Liver (tissue), 9 donors: ENCODE data around the gene GPR137C. TPM values are rescaled to one million over a fixed set of nuclear protein-coding genes. Genes with fewer than 3 reads are reported as not detected.

ENCODE experiments used
- DNase-seq: peaks from one replicate; pipeline ENCODE4 v3.0.0-alpha.2; 2017; ENCODE audit warnings: low spot score
- H3K27ac ChIP-seq, 2 donors: one replicate each; pipeline ENCODE4 v1.7.0; 2013; ENCODE audit warnings: inconsistent platforms in 2 of 2, low read length in 2 of 2, control low read depth in 1 of 2, low read depth in 1 of 2, mild to moderate bottlenecking in 1 of 2
- H3K27me3 ChIP-seq, 4 donors: one replicate each; pipeline versions ENCODE4 v1.6.1 to v1.7.0; 2013; ENCODE audit warnings: low read length in 3 of 4, inconsistent platforms in 1 of 4, mild to moderate bottlenecking in 1 of 4, moderate library complexity in 1 of 4; ENCODE audit not compliant: control insufficient read depth in 4 of 4, insufficient read depth in 4 of 4
- H3K36me3 ChIP-seq, 4 donors: one replicate each; pipeline versions ENCODE4 v1.6.1 to v1.7.0; 2013; ENCODE audit warnings: low read length in 3 of 4, mild to moderate bottlenecking in 3 of 4, low read depth in 1 of 4, moderate library complexity in 1 of 4; ENCODE audit not compliant: control insufficient read depth in 4 of 4, insufficient read depth in 3 of 4
- H3K4me1 ChIP-seq, 4 donors: one replicate each; pipeline versions ENCODE4 v1.6.1 to v1.7.0; 2013; ENCODE audit warnings: low read length in 3 of 4, mild to moderate bottlenecking in 3 of 4, moderate library complexity in 1 of 4; ENCODE audit not compliant: control insufficient read depth in 4 of 4, insufficient read depth in 4 of 4
- H3K4me3 ChIP-seq, 3 donors: one replicate each; pipeline versions ENCODE4 v1.6.1 to v1.7.0; 2013; ENCODE audit warnings: low read length in 3 of 3, control low read depth in 1 of 3, low read depth in 1 of 3, mild to moderate bottlenecking in 1 of 3
- H3K9ac ChIP-seq, 2 donors: one replicate each; pipeline ENCODE4 v1.7.0; 2013; ENCODE audit warnings: low read length in 2 of 2, mild to moderate bottlenecking in 2 of 2, moderate library complexity in 2 of 2, control low read depth in 1 of 2, low read depth in 1 of 2
- H3K9me3 ChIP-seq, 4 donors: one replicate each; pipeline versions ENCODE4 v1.6.1 to v1.7.0; 2013; ENCODE audit warnings: low read length in 3 of 4; ENCODE audit not compliant: control insufficient read depth in 4 of 4
- ATF3 ChIP-seq: IDR thresholded peaks from 2 replicates; pipeline ENCODE4 v1.6.1; 2016; ENCODE audit warnings: antibody characterized with exemption
- CTCF ChIP-seq: fragments of 150-350 bp; IDR thresholded peaks from 2 replicates; pipeline ENCODE4 v1.5.1; 2017; ENCODE audit warnings: improper control_type of control experiment, low read depth, low read length; ENCODE audit not compliant: missing input control
- EGR1 ChIP-seq, 2 donors: IDR thresholded peaks; 2 replicates each; pipeline ENCODE4 v1.6.1; 2016 to 2018; ENCODE audit warnings: antibody characterized with exemption in 2 of 2, low read depth in 2 of 2
- FOXA1 ChIP-seq: IDR thresholded peaks from 2 replicates; pipeline ENCODE4 v1.6.1; 2016; ENCODE audit warnings: antibody characterized with exemption
- FOXA2 ChIP-seq: IDR thresholded peaks from 2 replicates; pipeline ENCODE4 v1.6.1; 2016; ENCODE audit warnings: antibody characterized with exemption
- GABPA ChIP-seq, 2 donors: IDR thresholded peaks in 1 of 2; conservative IDR thresholded peaks in 1 of 2; 2 replicates each; pipeline ENCODE4 v1.6.1; 2016; ENCODE audit warnings: antibody characterized with exemption in 2 of 2, mild to moderate bottlenecking in 1 of 2, moderate library complexity in 1 of 2
- HNF4A ChIP-seq, 2 donors: conservative IDR thresholded peaks; 2 replicates each; pipeline ENCODE4 v1.6.1; 2016; ENCODE audit warnings: antibody characterized with exemption in 2 of 2, mild to moderate bottlenecking in 2 of 2
- HNF4G ChIP-seq: IDR thresholded peaks from 2 replicates; pipeline ENCODE4 v1.6.1; 2016; ENCODE audit warnings: antibody characterized with exemption
- JUND ChIP-seq, 2 donors: IDR thresholded peaks; 2 replicates each; pipeline ENCODE4 v1.6.1; 2016; ENCODE audit warnings: antibody characterized with exemption in 2 of 2
- MAX ChIP-seq: IDR thresholded peaks from 2 replicates; pipeline ENCODE4 v1.6.1; 2016; ENCODE audit warnings: antibody characterized with exemption
- NR2F2 ChIP-seq: IDR thresholded peaks from 2 replicates; pipeline ENCODE4 v1.6.1; 2016; ENCODE audit warnings: antibody characterized with exemption
- RAD21 ChIP-seq, 2 donors: IDR thresholded peaks; 2 replicates each; pipeline ENCODE4 v1.6.1; 2016; ENCODE audit warnings: antibody characterized with exemption in 2 of 2, mild to moderate bottlenecking in 2 of 2
- REST ChIP-seq: IDR thresholded peaks from 2 replicates; pipeline ENCODE4 v1.6.1; 2016; ENCODE audit warnings: antibody characterized with exemption, mild to moderate bottlenecking
- RXRA ChIP-seq, 2 donors: IDR thresholded peaks; 2 replicates each; pipeline ENCODE4 v1.6.1; 2017 to 2018; ENCODE audit warnings: antibody characterized with exemption in 2 of 2, mild to moderate bottlenecking in 1 of 2
- SP1 ChIP-seq: IDR thresholded peaks from 2 replicates; pipeline ENCODE4 v1.6.1; 2018; ENCODE audit warnings: antibody characterized with exemption, mild to moderate bottlenecking
- TAF1 ChIP-seq: conservative IDR thresholded peaks from 2 replicates; pipeline ENCODE4 v1.6.1; 2016; ENCODE audit warnings: antibody characterized with exemption, mild to moderate bottlenecking
- YY1 ChIP-seq: IDR thresholded peaks from 2 replicates; pipeline ENCODE4 v1.6.1; 2016; ENCODE audit warnings: antibody characterized with exemption, mild to moderate bottlenecking
- ZBTB33 ChIP-seq: IDR thresholded peaks from 2 replicates; pipeline ENCODE4 v1.6.1; 2016; ENCODE audit warnings: antibody characterized with exemption
- WGBS: extraction: QIAGEN DNeasy Blood & Tissue Kit; methylation state at CpG from one replicate; pipeline ENCODE4 v1.1.7; 2013; 5-methylcytosine and 5-hydroxymethylcytosine counted together
- polyA plus RNA-seq, 2 donors: library from polyadenylated mRNA; stranded (reverse) in 1 of 2; unstranded in 1 of 2; fragments of 200-250 nt in 1 of 2; fragments of >200 nt in 1 of 2; fragmentation: Nextera tagmentation in 1 of 2; extraction: Ambion mirVana in 1 of 2; gene quantifications; one replicate each; pipeline versions ENCODE4 v1.2.1 to v1.2.3, GENCODE V29; 2013 to 2015
- total RNA-seq, 2 donors: library from RNA; depleted of rRNA; stranded (reverse); fragments of >200 nt; gene quantifications; one replicate each; pipeline ENCODE4 v1.2.3, GENCODE V29; 2014
- donor health status: healthy.
- donor health status: healthy.
- donor health status: healthy.
- donor health status: healthy.
- donor health status: healthy.

The GPR137C gene
- total and polyA plus RNA-seq, 4 donors: 0.14 to 1.3 (median 0.33) TPM

DNA sequence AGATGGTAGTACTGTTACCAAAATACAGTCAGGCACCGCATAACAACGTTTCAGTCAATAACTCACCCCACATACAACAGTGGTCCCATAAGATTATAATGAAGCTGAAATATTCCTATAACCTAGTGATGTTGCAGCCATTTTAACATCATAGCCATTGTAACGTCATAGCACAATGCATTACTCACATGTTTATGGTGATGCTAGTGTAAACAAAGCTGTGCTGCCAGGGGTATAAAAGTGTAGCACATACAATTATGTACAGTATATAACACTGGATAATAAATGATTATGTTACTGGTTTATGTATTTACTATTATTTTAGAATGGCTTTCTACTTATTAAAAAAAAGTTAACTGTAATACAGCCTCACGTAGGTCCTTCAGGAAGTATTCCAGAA, 37.0 kb downstream of the GPR137C start (continued):
- no peak for TF ChIP-seq TAF1

GRCh38 chr14:52590318-52590717, 37.7 kb downstream of the GPR137C start:
- 91% methylated on average over 1 of the region's 1 CpG for WGBS
- Histone ChIP-seq H3K27me3 (no peaks in the 10 kb centered on the region), H3K4me1 (no peaks in the 10 kb centered on the region), H3K27ac (no peak overlapping the region), H3K9me3 (no peaks in the 10 kb centered on the region), H3K36me3 (no peaks in the 10 kb centered on the region), H3K9ac (no peak overlapping the region), H3K4me3 (no peak overlapping the region)
- DNase-seq: no peak
- TF ChIP-seq JUND (IDR thresholded peaks at IDR 0.05) (no peak), NR2F2 (no peak), SP1 (no peak), MAX (no peak), FOXA2 (no peak), FOXA1 (no peak), RAD21 (IDR thresholded peaks at IDR 0.05) (no peak), HNF4G (no peak), YY1 (no peak), GABPA (IDR thresholded peaks at IDR 0.05 in 1 of 2, conservative IDR thresholded peaks at IDR 0.05 in 1 of 2) (no peak)

GRCh38 chr14:52596320-52596719, 43.7 kb downstream of the GPR137C start:
- WGBS: 95% methylated on average over 10 of the region's 10 CpGs
- Histone ChIP-seq H3K4me1 (no peaks in the 10 kb centered on the region), H3K27ac (no peak overlapping the region), H3K36me3 (no peaks in the 10 kb centered on the region), H3K4me3 (no peak overlapping the region), H3K9me3 (no peaks in the 10 kb centered on the region), H3K27me3 (no peaks in the 10 kb centered on the region), H3K9ac (no peak overlapping the region)
- DNase-seq: no peak
- TF ChIP-seq HNF4G (no peak), ATF3 (no peak), TAF1 (no peak), GABPA (IDR thresholded peaks at IDR 0.05 in 1 of 2, conservative IDR thresholded peaks at IDR 0.05 in 1 of 2) (no peak), RAD21 (IDR thresholded peaks at IDR 0.05) (no peak), ZBTB33 (no peak), MAX (no peak), EGR1 (IDR thresholded peaks at IDR 0.05; ENCODE audit: low read depth in 2 of 2) (no peak), FOXA2 (no peak), NR2F2 (no peak), JUND (IDR thresholded peaks at IDR 0.05) (no peak), YY1 (no peak), RXRA (IDR thresholded peaks at IDR 0.05) (no peak), FOXA1 (no peak), CTCF (no peak), SP1 (no peak), REST (no peak), HNF4A (conservative IDR thresholded peaks at IDR 0.05) (no peak)
